Colonic mucosa (tissue), 4 donors: ENCODE measurements around the gene MAMLD1. TPM values are rescaled to one million over a fixed set of nuclear protein-coding genes. Genes with fewer than 3 reads are reported as not detected.

ENCODE experiments used
- DNase-seq: peaks from one replicate; pipeline ENCODE4 v3.0.0-alpha.2; 2020
- H3K27ac ChIP-seq: fragments of 200-600 bp; one replicate; pipeline ENCODE4 v1.8.0; 2021
- H3K27me3 ChIP-seq: fragments of 200-600 bp; one replicate; pipeline ENCODE4 v1.8.0; 2021
- H3K36me3 ChIP-seq: fragments of 200-600 bp; one replicate; pipeline ENCODE4 v1.8.0; 2021
- H3K4me1 ChIP-seq: fragments of 200-600 bp; one replicate; pipeline ENCODE4 v1.8.0; 2021; ENCODE audit warnings: mild to moderate bottlenecking
- H3K4me3 ChIP-seq: fragments of 200-600 bp; one replicate; pipeline ENCODE4 v1.8.0; 2021
- H3K9ac ChIP-seq, 2 donors: one replicate each; pipeline ENCODE4 v1.7.0; 2013; ENCODE audit warnings: control low read depth in 2 of 2, low read depth in 2 of 2, low read length in 2 of 2
- H3K9me3 ChIP-seq: fragments of 200-600 bp; one replicate; pipeline ENCODE4 v1.8.0; 2021
- intact Hi-C: fragments of 100-400 bp; cut with DNase I; formaldehyde crosslinking; loops from one replicate; pipeline ENCODE4 v1.14.1; 2022
- total RNA-seq, 2 donors: library from RNA; stranded (reverse); fragmentation: NEBNext Ultra II Directional in 1 of 2; extraction: Animal tissue kit (Norgen Biotek cat#: 25700) in 1 of 2; gene quantifications; one replicate each; pipeline ENCODE4 v1.2.1, GENCODE V29; 2021
- TF ChIP-seq, protein P1 (sequence below): fragments of 200-600 bp; IDR thresholded peaks from one replicate; pipeline ENCODE4 v1.8.0; 2022; ENCODE audit warnings: antibody characterized with exemption, mild to moderate bottlenecking
- donor health status: healthy.
- donor health status: DM: no; HTN: no; CAD: no.
- donor health status: DM: no; HTN: no; CAD: no.

The MAMLD1 gene
- total RNA-seq, 2 donors from 2014 or later = 0.49 to 0.93 TPM

DNA sequence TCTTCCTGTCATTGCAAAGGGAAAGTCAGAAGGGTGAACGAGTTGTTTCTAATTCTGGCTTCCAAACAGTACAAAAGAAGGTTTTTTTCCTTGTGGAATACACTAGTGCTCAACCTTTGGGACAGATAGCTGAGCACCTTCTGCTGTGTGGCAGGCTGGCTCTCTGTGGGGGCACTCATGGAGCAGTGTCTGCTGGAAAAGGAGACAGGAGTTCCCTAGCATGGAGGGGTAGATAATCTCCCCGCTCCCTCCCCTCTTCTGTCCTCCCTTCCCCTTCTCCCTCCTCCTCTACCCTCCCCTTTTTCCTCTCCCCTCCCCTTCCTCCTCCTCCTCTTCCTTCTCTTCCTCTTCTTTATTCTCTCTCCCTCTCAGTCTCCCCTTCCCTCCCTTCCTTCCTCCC lies 142.9 kb downstream of the MAMLD1 start:
- H3K9ac ChIP-seq = no peak overlapping the region
- intact Hi-C loops = no loop called here
- TF ChIP-seq, protein P1, sequence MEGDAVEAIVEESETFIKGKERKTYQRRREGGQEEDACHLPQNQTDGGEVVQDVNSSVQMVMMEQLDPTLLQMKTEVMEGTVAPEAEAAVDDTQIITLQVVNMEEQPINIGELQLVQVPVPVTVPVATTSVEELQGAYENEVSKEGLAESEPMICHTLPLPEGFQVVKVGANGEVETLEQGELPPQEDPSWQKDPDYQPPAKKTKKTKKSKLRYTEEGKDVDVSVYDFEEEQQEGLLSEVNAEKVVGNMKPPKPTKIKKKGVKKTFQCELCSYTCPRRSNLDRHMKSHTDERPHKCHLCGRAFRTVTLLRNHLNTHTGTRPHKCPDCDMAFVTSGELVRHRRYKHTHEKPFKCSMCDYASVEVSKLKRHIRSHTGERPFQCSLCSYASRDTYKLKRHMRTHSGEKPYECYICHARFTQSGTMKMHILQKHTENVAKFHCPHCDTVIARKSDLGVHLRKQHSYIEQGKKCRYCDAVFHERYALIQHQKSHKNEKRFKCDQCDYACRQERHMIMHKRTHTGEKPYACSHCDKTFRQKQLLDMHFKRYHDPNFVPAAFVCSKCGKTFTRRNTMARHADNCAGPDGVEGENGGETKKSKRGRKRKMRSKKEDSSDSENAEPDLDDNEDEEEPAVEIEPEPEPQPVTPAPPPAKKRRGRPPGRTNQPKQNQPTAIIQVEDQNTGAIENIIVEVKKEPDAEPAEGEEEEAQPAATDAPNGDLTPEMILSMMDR = no peak
- H3K4me3 ChIP-seq = no peak overlapping the region
- no peaks in the 10 kb centered on the region for H3K36me3 ChIP-seq
- no peak overlapping the region for H3K27ac ChIP-seq
- no peak for DNase-seq
- H3K4me1 ChIP-seq = peaks cover 4% of the 10 kb centered on the region
- no peaks in the 10 kb centered on the region for H3K27me3 ChIP-seq
- no peaks in the 10 kb centered on the region for H3K9me3 ChIP-seq

DNA sequence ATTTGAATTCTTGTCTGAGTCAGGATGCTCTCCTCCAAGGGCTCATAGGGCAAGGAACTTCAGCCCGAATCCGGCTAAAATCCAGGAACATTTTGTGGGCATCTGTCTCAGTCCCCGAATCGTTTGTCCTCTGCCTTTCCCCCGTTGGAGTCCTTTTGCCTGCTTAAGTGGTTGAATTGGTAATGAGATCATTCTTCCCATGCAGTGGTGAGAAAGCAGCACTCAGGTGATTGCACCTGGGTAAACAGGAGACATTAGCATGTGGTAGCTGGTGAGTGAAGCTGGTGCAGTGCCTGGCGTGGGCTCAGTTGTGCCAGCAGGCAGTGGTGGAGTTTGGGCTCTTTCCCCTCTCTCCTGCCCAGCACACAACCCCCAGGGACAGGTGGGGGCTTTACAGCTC lies 143.4 kb downstream of the MAMLD1 start:
- no peaks in the 10 kb centered on the region for H3K9me3 ChIP-seq
- intact Hi-C loops = no loop called here
- no peak overlapping the region for H3K4me3 ChIP-seq
- H3K4me1 ChIP-seq = peaks cover 4% of the 10 kb centered on the region
- H3K9ac ChIP-seq = no peak overlapping the region
- TF ChIP-seq, protein P1 = no peak
- DNase-seq = no peak
- no peak overlapping the region for H3K27ac ChIP-seq
- H3K36me3 ChIP-seq = no peaks in the 10 kb centered on the region
- H3K27me3 ChIP-seq = no peaks in the 10 kb centered on the region

DNA sequence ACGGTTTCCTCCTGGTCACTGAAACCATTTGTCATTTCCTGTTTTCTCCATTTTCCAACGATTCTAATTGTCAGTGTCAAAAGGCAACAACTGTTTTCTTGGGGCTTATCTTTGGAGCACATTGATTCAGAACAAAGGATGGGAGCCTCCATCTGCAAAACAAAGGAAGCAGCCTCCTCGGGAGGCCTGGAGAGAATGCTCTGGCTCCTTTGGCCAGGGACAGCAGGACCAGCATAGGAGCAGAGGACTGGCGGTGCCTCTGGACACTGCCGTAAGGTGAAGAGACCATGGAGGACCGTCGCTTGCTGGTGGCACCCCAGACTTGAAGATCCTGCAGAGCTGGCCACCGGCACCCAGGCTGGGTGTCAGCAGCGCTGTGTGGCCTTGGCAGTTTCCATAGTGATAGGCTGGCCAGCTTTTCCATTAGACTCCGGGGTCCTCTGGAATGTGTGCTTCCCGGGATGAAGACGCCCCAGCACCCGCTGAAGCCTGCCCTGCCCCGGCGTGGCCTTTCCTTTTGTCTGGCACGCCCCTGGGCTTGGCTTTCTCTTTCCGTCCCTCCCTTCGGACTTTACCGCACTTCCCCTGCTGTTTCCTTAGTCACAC lies 144.2 kb downstream of the MAMLD1 start:
- H3K9me3 ChIP-seq = no peaks in the 10 kb centered on the region
- no peak overlapping the region for H3K9ac ChIP-seq
- peak; percentile 41 for DNase-seq

DNA sequence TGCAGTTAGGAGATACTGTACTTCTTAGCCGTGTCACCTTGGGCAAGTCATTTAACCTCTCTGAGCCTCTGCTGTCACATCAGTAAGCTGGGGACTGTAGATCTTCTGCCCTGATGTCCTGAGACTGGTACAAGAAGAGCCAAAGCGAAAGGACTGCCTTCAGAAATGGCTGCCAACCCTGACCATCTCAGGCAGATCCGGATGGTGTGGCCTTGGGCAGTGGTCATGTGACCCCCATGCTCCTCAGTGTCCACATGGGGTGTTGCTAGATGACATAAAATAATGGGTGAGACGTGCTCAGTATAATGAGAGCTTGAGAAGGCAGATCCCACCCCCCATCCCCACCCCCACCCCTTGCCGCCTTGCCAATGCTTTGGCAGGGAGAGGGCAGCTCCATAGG lies 144.9 kb downstream of the MAMLD1 start:
- intact Hi-C loops = no loop called here
- Histone ChIP-seq H3K27ac (no peak overlapping the region), H3K27me3 (no peaks in the 10 kb centered on the region), H3K9ac (no peak overlapping the region), H3K4me3 (no peak overlapping the region), H3K4me1 (peaks cover 4% of the 10 kb centered on the region), H3K9me3 (no peaks in the 10 kb centered on the region), H3K36me3 (no peaks in the 10 kb centered on the region)
- no peak for DNase-seq
- TF ChIP-seq, protein P1 = no peak

More for the DNA sequence above, 144.2 kb downstream of the MAMLD1 start:
- TF ChIP-seq, protein P1 = no peak
- no peaks in the 10 kb centered on the region for H3K36me3 ChIP-seq
- H3K27me3 ChIP-seq = no peaks in the 10 kb centered on the region
- intact Hi-C loops = no loop called here
- peaks cover 4% of the 10 kb centered on the region for H3K4me1 ChIP-seq
- H3K27ac ChIP-seq = no peak overlapping the region
- no peak overlapping the region for H3K4me3 ChIP-seq

DNA sequence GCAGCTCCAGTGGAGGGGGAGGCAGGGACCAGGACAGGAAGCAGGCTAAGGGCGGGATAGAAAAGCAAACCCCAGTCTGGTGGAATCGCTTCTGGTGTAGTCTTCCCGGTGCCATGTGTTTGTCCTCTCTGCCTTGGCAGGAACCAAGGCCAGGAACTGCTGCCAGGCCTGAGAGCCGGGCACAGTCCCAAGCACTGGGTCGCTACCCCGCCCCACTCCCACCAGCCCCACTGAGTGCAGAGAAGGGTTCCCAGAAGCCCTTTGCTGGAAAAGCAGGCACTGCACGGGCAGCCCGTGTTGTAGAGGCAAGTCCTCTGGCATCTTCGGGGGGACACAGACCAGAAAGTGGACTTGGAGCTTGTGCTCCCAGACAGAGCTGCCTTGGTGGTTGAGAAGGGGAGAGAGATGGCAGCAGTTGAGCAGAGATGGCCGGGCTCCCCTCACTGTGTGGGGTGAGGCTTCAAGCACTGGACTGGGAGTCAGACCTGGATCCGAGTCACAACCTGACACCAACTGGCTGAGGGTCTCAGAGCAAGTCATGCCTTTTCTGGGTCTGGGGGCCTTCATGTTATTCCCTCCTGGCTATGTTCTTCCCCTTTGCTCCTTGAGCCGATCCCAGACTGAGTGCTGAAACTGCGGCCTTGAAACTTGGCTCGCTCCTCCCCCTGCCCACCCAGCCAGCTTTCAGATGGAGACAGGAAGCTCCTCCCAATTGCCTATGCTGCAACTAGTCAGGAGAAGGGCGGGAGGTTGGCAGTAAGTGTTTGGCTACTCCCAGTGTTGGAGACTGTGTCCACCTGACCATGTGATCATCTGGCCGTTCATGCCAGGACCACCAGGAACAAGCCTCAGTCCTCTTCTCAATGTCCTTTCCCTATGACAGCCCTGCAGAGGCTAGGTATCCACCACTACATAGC lies 145.6 kb downstream of the MAMLD1 start:
- H3K36me3 ChIP-seq = no peaks in the 10 kb centered on the region
- no peak overlapping the region for H3K4me3 ChIP-seq
- H3K9ac ChIP-seq = no peak overlapping the region
- DNase-seq = peak; percentile 30
- H3K9me3 ChIP-seq = no peaks in the 10 kb centered on the region
- intact Hi-C loops = no loop called here
- TF ChIP-seq, protein P1 = no peak
- H3K27me3 ChIP-seq = no peaks in the 10 kb centered on the region
- no peak overlapping the region for H3K27ac ChIP-seq
- peaks cover 4% of the 10 kb centered on the region for H3K4me1 ChIP-seq
